ENCODE data around the gene SLC39A9. TPM values are rescaled to one million over a fixed set of nuclear protein-coding genes. Genes with fewer than 3 reads are reported as not detected.

The SLC39A9 gene
- total and polyA plus RNA-seq, 9 donors = 15.9 to 54.5 (median 40.4) TPM

DNA sequence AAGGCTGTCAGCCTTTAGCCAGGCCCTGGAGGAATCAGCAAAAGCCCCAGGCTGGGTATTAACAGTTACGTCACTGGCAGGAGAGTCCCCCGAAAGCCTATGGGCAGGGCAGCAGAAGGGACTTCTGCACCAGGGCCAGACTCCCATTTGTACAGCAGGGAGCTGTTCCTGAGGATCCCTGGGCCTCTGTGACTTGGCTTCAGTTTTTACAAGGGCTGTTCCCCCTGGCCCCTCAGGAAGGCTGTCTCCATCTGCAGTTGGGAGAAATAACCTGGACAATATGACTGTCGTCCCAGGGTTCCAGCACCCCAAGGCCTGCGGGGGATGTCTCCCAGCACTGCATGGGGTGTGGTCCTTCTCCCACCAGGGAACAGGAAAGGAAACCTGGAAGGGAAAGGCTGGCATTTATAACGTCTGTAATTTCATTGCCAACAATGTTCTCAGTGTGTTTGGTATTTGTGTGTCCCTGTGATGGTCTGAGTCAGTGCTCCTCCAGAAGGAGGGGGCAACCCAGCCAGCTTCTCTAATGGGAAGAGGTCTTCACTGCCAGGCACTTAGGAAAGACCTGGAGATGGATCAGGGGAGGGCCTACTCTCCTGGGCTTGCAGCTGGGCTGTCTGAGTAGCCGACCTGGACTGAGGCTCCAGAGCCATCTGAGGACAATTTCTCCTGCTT lies 42.7 kb upstream of the SLC39A9 start:
- TF ChIP-seq, protein P1, sequence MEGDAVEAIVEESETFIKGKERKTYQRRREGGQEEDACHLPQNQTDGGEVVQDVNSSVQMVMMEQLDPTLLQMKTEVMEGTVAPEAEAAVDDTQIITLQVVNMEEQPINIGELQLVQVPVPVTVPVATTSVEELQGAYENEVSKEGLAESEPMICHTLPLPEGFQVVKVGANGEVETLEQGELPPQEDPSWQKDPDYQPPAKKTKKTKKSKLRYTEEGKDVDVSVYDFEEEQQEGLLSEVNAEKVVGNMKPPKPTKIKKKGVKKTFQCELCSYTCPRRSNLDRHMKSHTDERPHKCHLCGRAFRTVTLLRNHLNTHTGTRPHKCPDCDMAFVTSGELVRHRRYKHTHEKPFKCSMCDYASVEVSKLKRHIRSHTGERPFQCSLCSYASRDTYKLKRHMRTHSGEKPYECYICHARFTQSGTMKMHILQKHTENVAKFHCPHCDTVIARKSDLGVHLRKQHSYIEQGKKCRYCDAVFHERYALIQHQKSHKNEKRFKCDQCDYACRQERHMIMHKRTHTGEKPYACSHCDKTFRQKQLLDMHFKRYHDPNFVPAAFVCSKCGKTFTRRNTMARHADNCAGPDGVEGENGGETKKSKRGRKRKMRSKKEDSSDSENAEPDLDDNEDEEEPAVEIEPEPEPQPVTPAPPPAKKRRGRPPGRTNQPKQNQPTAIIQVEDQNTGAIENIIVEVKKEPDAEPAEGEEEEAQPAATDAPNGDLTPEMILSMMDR (IDR thresholded peaks at IDR 0.05) = no peak
- TF ChIP-seq EP300 (IDR thresholded peaks at IDR 0.05) (no peak), POLR2A (IDR thresholded peaks at IDR 0.05) (no peak)

DNA sequence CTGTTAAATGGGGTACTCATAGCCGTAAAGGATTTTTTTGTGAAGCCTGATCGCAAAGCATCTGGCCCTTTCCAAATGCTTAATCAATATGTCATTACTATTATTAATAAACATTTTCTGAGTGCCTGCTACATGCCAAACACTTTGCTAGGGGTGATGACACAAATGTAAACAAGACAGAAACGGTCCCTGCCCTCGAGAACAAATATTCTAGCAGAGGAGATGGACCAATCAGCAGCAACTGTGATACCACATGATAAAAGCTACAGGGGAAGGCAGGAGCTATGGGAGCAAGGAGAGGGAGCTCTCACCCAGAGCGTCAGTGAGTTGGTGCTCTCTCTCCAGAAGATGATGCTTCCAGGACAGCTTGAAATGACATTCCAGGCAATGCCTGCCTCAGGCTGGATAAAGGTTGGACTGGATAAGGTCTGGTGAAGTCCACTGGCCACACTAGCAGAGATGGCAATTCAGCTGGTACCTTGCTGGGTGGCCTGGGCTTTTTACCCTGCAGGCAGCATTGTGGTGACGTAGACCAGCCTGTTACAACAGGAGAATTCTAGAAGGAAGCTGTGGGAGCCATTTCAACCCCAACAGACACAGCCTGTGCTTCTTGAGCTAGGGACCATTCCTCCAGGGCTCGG lies 41.5 kb upstream of the SLC39A9 start:
- intact Hi-C loops (cut with DNase I) = loop anchor here in 1 of 4 donors (10.0 kb wide), 1 partner anchor 112 kb away; no protein-coding TSS in a partner anchor
- no peak for TF ChIP-seq EP300 (IDR thresholded peaks at IDR 0.05)
- TF ChIP-seq, protein P1 (IDR thresholded peaks at IDR 0.05) = no peak
- Histone ChIP-seq H3K36me3 (no peaks in the 10 kb centered on the region), H3K4me3 (no peak overlapping the region), H3K27me3 (no peaks in the 10 kb centered on the region), H3K9me3 (no peaks in the 10 kb centered on the region), H3K27ac (no peak overlapping the region), H3K4me1 (ENCODE audit: insufficient read depth) (no peaks in the 10 kb centered on the region)
- 76 to 86% (median 79%) methylated on average over 7 of the region's 7 CpGs for WGBS, 3 donors
- peak in 1 of 5 donors; percentile 7 for DNase-seq

More for the DNA sequence above, 42.7 kb upstream of the SLC39A9 start:
- DNase-seq = peak in 1 of 5 donors; percentile 15
- Histone ChIP-seq H3K9me3 (no peaks in the 10 kb centered on the region), H3K4me3 (no peak overlapping the region), H3K27ac (no peak overlapping the region), H3K27me3 (no peaks in the 10 kb centered on the region), H3K36me3 (no peaks in the 10 kb centered on the region), H3K4me1 (ENCODE audit: insufficient read depth) (no peaks in the 10 kb centered on the region)
- WGBS, 3 donors = 58 to 68% (median 67%) methylated on average over 6 of the region's 6 CpGs
- intact Hi-C loops (cut with DNase I) = loop anchor here in 1 of 4 donors (10.0 kb wide), 1 partner anchor 111 kb away; no protein-coding TSS in a partner anchor

DNA sequence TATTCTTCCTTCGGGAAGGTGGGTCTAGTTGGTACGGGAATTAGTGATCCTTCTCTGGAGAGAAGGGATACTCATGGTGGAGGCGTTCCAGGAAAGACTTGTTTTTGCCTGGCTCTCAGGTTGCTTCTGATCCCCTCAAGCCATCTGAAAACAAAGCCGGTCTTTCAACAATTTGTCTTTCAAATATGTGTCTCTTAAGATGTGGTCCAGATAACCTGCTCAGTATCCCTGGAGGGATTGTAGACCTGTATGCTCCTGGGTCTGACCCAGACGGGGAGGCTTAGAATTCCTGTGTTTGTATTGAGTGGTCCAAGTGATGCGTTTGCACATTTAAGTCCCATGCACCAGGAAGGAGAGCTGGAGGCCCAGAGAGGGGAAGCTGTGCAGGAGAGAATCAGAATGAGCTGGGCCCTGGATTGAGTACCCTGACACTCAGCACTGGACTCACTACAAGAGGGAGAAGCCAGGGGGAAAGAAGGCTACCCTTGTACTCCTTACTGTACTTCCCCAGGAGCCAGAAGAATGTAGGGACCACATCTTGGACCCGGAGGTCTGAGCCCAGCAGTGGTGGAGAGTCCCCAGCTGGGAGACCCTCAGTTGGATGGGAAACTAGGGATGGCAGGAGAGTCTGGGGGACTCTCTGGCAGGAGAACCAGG lies 40.8 kb upstream of the SLC39A9 start:
- 81 to 91% (median 88%) methylated on average over 7 of the region's 7 CpGs for WGBS, 3 donors
- Histone ChIP-seq H3K27ac (no peak overlapping the region), H3K27me3 (no peaks in the 10 kb centered on the region), H3K36me3 (no peaks in the 10 kb centered on the region), H3K4me3 (no peak overlapping the region), H3K4me1 (ENCODE audit: insufficient read depth) (no peaks in the 10 kb centered on the region), H3K9me3 (no peaks in the 10 kb centered on the region)
- no peak for DNase-seq
- TF ChIP-seq, protein P1 (IDR thresholded peaks at IDR 0.05) = no peak
- TF ChIP-seq EP300 (IDR thresholded peaks at IDR 0.05) = no peak
- TF ChIP-seq POLR2A (IDR thresholded peaks at IDR 0.05) = no peak
- intact Hi-C loops (cut with DNase I) = loop anchor here in 1 of 4 donors (10.0 kb wide), 1 partner anchor 113 kb away; no protein-coding TSS in a partner anchor

- 70 to 72% (median 71%) methylated on average over 12 of the region's 12 CpGs for WGBS, 3 donors
- H3K27me3 ChIP-seq = no peaks in the 10 kb centered on the region
- no peaks in the 10 kb centered on the region for H3K36me3 ChIP-seq
- no peak for TF ChIP-seq POLR2A (IDR thresholded peaks at IDR 0.05)
- TF ChIP-seq, protein P1 (IDR thresholded peaks at IDR 0.05) = no peak
- no peak for TF ChIP-seq EP300 (IDR thresholded peaks at IDR 0.05)
- no peak overlapping the region for H3K4me3 ChIP-seq
- intact Hi-C loops (cut with DNase I) = loop anchor here in 1 of 4 donors (10.0 kb wide), 1 partner anchor 114 kb away; no protein-coding TSS in a partner anchor
- no peaks in the 10 kb centered on the region for H3K9me3 ChIP-seq
- DNase-seq = no peak
- H3K27ac ChIP-seq = no peak overlapping the region
- no peaks in the 10 kb centered on the region for H3K4me1 ChIP-seq (ENCODE audit: insufficient read depth)
Observed at GRCh38 chr14:69358233-69358963, 40.1 kb upstream of the SLC39A9 start.
